Measurements from ENCODE around the gene TMEM132D.

DNA sequence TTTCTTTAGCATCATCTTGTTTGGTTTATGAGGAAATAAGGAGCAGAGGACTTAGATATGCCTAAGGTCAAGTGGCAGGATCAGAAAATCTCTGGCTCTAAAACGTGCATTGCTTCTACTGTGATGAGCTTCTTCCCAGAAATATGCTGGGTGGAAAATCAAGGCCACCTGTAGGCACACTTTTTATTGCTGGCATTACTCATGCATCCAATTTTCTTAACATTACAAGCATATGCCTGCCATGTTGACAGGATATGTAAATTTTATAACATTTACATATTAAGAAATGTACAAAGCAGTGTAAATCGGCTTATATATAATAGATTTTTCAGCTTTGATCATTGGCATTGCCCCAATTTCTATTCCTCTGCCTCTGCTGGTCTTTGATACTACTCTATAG is 409.6 kb downstream of the TMEM132D start:
- TF ChIP-seq EZH2 (IDR thresholded peaks at IDR 0.05; ENCODE audit: insufficient read depth, poor library complexity, severe bottlenecking), result no peak
- TF ChIP-seq EZH2phosphoT487 (IDR thresholded peaks at IDR 0.05; ENCODE audit: insufficient read depth, low read depth), result no peak

All from GM23248 (cell line).